Measurements from ENCODE around the gene SNW1.
A peak's percentile ranks its signal among the peaks of the same experiment; 100 is the strongest.

The SNW1 gene

DNA sequence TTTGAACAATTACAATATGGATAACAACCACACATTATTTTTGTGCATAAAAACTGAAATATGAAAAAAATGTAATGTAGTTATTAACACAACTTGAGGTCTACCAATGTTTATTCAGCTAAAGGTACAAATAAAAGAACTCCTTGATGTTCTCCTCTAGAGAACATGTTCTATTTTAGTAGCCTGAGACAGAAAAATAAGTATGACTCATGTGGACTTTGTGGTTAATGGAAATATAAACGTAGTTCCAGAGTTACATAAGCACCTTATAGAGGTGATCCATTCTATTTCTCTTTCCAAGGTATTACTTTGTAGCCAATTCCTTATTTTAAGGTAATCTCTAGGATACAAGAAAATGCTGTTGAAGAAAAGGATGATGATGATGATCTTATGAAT lies 78.8 kb downstream of the SNW1 start:
- peak; percentile 64 for DNase-seq (ENCODE audit: low read depth)
- TF ChIP-seq, protein P1, sequence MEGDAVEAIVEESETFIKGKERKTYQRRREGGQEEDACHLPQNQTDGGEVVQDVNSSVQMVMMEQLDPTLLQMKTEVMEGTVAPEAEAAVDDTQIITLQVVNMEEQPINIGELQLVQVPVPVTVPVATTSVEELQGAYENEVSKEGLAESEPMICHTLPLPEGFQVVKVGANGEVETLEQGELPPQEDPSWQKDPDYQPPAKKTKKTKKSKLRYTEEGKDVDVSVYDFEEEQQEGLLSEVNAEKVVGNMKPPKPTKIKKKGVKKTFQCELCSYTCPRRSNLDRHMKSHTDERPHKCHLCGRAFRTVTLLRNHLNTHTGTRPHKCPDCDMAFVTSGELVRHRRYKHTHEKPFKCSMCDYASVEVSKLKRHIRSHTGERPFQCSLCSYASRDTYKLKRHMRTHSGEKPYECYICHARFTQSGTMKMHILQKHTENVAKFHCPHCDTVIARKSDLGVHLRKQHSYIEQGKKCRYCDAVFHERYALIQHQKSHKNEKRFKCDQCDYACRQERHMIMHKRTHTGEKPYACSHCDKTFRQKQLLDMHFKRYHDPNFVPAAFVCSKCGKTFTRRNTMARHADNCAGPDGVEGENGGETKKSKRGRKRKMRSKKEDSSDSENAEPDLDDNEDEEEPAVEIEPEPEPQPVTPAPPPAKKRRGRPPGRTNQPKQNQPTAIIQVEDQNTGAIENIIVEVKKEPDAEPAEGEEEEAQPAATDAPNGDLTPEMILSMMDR (conservative IDR thresholded peaks at IDR 0.05; ENCODE audit: low read depth, low read length) = no peak

GRCh38 chr14:77681196-77682157 lies 79.5 kb downstream of the SNW1 start:
- TF ChIP-seq, protein P1 (conservative IDR thresholded peaks at IDR 0.05; ENCODE audit: low read depth, low read length) = no peak
- peak; percentile 35 for DNase-seq (ENCODE audit: low read depth)

More for the DNA sequence above, 78.8 kb downstream of the SNW1 start:
- no peak overlapping the region for H3K4me3 ChIP-seq (ENCODE audit: low read depth, low read length)

DNA sequence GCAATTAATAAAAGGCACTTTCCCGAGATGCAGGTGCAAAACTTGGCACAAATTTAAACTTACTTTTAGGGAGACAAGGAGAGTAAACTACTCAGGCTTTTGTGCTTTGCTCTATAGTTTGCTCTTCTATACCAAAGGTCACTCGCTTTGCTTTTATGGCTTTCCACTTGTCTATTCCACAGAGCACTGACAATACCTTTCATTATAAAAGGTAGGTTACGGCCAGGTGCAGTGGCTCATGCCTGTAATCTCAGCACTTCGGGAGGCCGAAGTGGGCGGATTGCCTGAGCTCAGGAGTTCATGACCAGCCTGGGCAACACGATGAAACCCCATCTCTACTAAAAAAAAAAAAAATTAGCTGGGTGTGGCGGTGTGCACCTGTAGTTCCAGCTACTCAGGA lies 86.0 kb downstream of the SNW1 start:
- TF ChIP-seq, protein P1 (conservative IDR thresholded peaks at IDR 0.05; ENCODE audit: low read depth, low read length) = no peak
- DNase-seq (ENCODE audit: low read depth) = no peak
- no peak overlapping the region for H3K4me3 ChIP-seq (ENCODE audit: low read depth, low read length)

More at GRCh38 chr14:77681196-77682157, 79.5 kb downstream of the SNW1 start:
- no peak overlapping the region for H3K4me3 ChIP-seq (ENCODE audit: low read depth, low read length)

- no peak for DNase-seq (ENCODE audit: low read depth)
- TF ChIP-seq, protein P1 (conservative IDR thresholded peaks at IDR 0.05; ENCODE audit: low read depth, low read length) = no peak
- H3K4me3 ChIP-seq (ENCODE audit: low read depth, low read length) = no peak overlapping the region
Measured at GRCh38 chr14:77673193-77673592, 87.8 kb downstream of the SNW1 start.

All from choroid plexus epithelial cell (primary cell).